ENCODE results near the gene TRPM6. TPM values are rescaled to one million over a fixed set of nuclear protein-coding genes. Genes with fewer than 3 reads are reported as not detected.

TRPM6 gene
- total RNA-seq, 3 donors from 2014 or later, result 0.80 to 1.3 (median 1.2) TPM

DNA sequence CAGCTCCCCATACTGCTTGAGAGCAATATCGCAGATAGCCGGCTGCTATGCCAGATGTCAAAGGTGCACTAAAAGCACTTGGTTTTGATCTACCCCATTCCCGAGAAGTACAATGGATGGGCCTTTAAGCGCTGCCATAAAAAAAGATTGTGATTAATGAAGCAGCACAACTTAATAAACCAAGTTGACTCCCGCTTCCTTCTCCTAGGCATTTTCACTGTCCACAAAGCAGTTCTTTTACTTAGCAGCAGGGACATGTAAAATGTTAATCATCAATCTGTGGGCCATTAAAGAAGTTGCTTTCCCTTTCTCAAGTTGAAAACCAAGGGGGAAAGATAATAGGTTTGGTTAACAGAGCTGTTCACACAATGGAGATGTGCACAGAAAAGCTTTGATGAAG, 176.4 kb downstream of the TRPM6 start:
- H3K27me3 ChIP-seq, result no peaks in the 10 kb centered on the region
- no peak overlapping the region for H3K4me3 ChIP-seq
- TF ChIP-seq POLR2AphosphoS5 (IDR thresholded peaks at IDR 0.05), result no peak
- TF ChIP-seq POLR2A (IDR thresholded peaks at IDR 0.05), result no peak
- TF ChIP-seq, protein P1, sequence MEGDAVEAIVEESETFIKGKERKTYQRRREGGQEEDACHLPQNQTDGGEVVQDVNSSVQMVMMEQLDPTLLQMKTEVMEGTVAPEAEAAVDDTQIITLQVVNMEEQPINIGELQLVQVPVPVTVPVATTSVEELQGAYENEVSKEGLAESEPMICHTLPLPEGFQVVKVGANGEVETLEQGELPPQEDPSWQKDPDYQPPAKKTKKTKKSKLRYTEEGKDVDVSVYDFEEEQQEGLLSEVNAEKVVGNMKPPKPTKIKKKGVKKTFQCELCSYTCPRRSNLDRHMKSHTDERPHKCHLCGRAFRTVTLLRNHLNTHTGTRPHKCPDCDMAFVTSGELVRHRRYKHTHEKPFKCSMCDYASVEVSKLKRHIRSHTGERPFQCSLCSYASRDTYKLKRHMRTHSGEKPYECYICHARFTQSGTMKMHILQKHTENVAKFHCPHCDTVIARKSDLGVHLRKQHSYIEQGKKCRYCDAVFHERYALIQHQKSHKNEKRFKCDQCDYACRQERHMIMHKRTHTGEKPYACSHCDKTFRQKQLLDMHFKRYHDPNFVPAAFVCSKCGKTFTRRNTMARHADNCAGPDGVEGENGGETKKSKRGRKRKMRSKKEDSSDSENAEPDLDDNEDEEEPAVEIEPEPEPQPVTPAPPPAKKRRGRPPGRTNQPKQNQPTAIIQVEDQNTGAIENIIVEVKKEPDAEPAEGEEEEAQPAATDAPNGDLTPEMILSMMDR (IDR thresholded peaks at IDR 0.05), result no peak
- DNase-seq (ENCODE audit: low spot score in 2 of 2), result no peak
- H3K4me1 ChIP-seq, result no peaks in the 10 kb centered on the region
- H3K36me3 ChIP-seq, result no peaks in the 10 kb centered on the region
- intact Hi-C loops (cut with DNase I; ENCODE audit: low total_unique reads), result no loop called here
- H3K27ac ChIP-seq, result no peak overlapping the region
- no peaks in the 10 kb centered on the region for H3K9me3 ChIP-seq

DNA sequence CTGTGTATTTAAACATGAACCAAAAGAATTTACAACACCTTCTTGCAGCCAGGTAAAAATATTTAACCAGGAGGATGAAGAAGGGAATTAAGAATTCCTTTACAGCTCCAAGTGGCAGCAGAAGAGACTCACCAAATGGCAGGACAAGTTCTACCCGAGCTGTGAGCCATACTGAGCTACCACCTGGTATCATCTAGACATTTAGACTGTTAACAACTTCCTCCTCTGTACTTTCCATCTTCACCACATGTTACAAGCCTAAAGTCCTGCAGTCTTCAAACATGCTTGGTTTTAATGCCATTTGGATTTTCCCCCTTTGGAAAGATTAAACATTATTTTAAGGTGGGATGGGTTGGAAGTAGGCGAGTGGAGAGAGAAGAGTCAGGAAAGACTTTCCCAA, 190.2 kb downstream of the TRPM6 start:
- Histone ChIP-seq H3K9me3 (no peaks in the 10 kb centered on the region), H3K27ac (no peak overlapping the region), H3K27me3 (peaks cover 0 to 6% of the 10 kb centered on the region in 2 donors), H3K36me3 (no peaks in the 10 kb centered on the region), H3K4me1 (no peaks in the 10 kb centered on the region), H3K4me3 (no peak overlapping the region)
- TF ChIP-seq, protein P1 (IDR thresholded peaks at IDR 0.05), result no peak
- TF ChIP-seq POLR2A (IDR thresholded peaks at IDR 0.05) (no peak), POLR2AphosphoS5 (IDR thresholded peaks at IDR 0.05) (no peak)
- intact Hi-C loops (cut with DNase I; ENCODE audit: low total_unique reads), result no loop called here
- DNase-seq (ENCODE audit: low spot score in 2 of 2), result no peak

DNA sequence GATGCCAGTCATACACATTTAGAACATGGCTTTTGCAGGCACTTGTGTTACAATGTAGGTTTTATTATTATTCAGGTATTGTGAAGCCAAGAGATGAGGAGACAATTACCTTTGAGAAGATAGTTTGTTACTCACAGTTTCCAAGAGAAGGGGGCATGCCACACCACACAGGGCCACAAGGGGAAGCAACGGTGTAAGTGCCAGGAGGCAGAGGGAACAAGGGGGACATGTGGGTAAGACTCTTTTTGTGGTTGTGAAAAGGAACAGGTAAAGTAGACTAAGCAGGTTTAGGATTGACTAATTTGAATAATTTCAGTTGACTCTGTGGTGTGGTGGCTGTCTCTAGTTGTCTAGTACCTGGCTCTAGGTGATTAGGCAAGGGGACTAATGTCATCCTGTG, 191.2 kb downstream of the TRPM6 start:
- no peaks in the 10 kb centered on the region for H3K36me3 ChIP-seq
- intact Hi-C loops (cut with DNase I; ENCODE audit: low total_unique reads), result no loop called here
- TF ChIP-seq, protein P1 (IDR thresholded peaks at IDR 0.05), result no peak
- TF ChIP-seq POLR2AphosphoS5 (IDR thresholded peaks at IDR 0.05), result no peak
- TF ChIP-seq POLR2A (IDR thresholded peaks at IDR 0.05), result no peak

DNA sequence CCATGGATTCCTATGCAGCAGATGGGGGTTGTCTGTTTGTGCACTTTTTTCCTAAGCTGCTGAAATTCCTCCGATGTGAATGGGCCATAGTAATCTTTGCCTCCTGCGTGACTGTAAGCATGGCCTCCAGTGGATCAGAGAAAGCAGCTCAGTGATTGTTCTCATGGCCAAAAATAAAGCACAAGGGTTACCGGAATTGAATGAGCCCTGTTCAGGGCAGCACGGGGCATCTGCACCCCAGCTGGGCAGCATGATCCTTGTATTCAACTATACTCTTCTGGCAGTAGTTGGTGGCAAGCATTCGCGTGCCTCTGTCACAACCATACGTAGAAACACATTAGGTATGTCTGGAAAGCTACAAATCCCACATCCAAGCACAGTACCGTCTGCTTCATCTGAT, 196.7 kb downstream of the TRPM6 start:
- TF ChIP-seq, protein P1 (IDR thresholded peaks at IDR 0.05), result no peak
- TF ChIP-seq POLR2A (IDR thresholded peaks at IDR 0.05) (no peak), POLR2AphosphoS5 (IDR thresholded peaks at IDR 0.05) (no peak)
- Histone ChIP-seq H3K9me3 (no peaks in the 10 kb centered on the region), H3K36me3 (no peaks in the 10 kb centered on the region), H3K27ac (no peak overlapping the region), H3K27me3 (no peaks in the 10 kb centered on the region), H3K4me1 (no peaks in the 10 kb centered on the region), H3K4me3 (no peak overlapping the region)
- intact Hi-C loops (cut with DNase I; ENCODE audit: low total_unique reads), result no loop called here
- no peak for DNase-seq (ENCODE audit: low spot score in 2 of 2)

More for the DNA sequence above, 191.2 kb downstream of the TRPM6 start:
- Histone ChIP-seq H3K4me1 (no peaks in the 10 kb centered on the region), H3K4me3 (no peak overlapping the region), H3K27me3 (peaks cover 0 to 6% of the 10 kb centered on the region in 2 donors), H3K27ac (no peak overlapping the region), H3K9me3 (no peaks in the 10 kb centered on the region)
- DNase-seq (ENCODE audit: low spot score in 2 of 2), result no peak

DNA sequence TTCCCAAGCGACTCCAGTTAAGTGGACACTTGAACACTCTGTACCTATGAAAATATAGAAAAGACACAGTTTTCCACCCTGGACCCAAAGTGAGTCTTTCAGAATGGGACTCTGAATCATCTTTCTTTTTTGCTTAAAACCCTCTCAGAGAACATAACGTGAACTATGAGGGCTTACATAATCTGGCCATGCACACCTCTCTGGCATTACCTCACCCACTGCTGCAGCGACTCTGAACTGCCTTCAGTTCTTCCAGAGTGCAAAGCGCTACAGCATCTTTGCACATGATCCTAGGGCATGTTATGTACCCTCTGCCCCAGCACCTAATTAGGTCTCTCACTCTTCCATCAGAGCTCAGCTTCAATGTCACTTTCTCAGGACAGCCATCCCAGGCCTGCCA, 204.4 kb downstream of the TRPM6 start:
- Histone ChIP-seq H3K4me3 (no peak overlapping the region), H3K9me3 (no peaks in the 10 kb centered on the region), H3K36me3 (no peaks in the 10 kb centered on the region), H3K27me3 (no peaks in the 10 kb centered on the region), H3K4me1 (no peaks in the 10 kb centered on the region), H3K27ac (no peak overlapping the region)
- no peak for DNase-seq (ENCODE audit: low spot score in 2 of 2)
- no peak for TF ChIP-seq POLR2A (IDR thresholded peaks at IDR 0.05)
- no peak for TF ChIP-seq POLR2AphosphoS5 (IDR thresholded peaks at IDR 0.05)
- TF ChIP-seq, protein P1 (IDR thresholded peaks at IDR 0.05), result no peak
- intact Hi-C loops (cut with DNase I; ENCODE audit: low total_unique reads), result no loop called here

Data from breast epithelium (tissue), 4 donors.